ENCODE data around the gene SETD1A. TPM values are rescaled to one million over a fixed set of nuclear protein-coding genes. Genes with fewer than 3 reads are reported as not detected.

The SETD1A gene
- total RNA-seq, 2 experiments from 2014 or later, result 26.5 to 26.6 TPM

DNA sequence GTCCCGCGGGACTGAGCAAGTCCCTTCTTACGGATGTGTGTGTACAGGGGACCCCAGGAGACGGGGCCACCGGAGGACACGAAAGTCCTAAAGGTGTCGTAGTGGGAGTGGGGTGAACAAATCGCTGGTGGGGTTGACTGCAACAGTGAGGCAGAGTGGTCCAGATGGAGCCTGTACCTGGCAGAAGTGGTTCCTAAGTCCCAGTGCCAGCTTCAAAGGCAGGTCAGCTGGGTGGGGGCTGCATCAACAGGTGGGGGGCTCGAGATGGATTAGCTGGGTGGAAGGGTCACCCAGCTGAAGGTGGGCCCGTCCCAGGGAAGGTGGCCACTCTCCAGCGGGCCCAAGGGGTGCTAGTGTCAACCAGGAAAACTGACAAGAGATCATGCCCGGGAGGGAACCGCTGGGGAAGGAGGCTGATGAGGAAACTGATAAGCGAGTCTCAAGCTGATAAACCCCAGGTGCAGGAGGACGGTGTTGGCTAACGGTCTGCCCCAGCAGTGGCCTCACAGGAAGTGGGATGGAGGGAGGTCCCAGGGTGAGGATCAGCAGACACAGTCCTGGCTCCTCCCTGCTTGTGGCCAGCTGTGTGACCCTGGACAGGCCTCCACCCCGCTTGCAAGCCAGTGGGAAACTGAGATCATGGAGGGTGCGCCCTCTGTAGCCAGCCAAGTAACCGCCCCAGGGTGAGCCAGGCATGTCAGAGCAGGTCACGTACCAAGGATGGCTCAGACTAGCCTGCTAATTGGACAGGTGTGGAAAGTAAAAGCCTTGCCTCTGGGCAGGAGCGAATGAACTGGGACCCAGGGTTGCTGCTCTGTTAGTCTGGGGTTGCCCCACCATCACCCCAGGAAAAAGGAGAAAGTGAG, 7.7 kb upstream of the SETD1A start:
- peak; percentile 58 for DNase-seq
- peaks cover 16% of the 10 kb centered on the region for H3K36me3 Mint-ChIP-seq (ENCODE audit: low read depth)
- POLR2A ChIA-PET, result no interaction called here
- CTCF ChIA-PET, result interaction anchor here (0.5 to 2.1 kb wide), 13 partner anchors 8 to 247 kb away, joined by 3 to 16 read pairs (median 4); no protein-coding TSS in a partner anchor
- no peaks in the 10 kb centered on the region for H3K9me3 Mint-ChIP-seq
- H3K27me3 Mint-ChIP-seq, result no peaks in the 10 kb centered on the region
- H3K4me3 Mint-ChIP-seq, result peak overlapping the region; percentile 91
- peaks cover 32% of the 10 kb centered on the region for H3K4me1 Mint-ChIP-seq
- H3K27ac Mint-ChIP-seq, result peak overlapping the region; percentile 85

DNA sequence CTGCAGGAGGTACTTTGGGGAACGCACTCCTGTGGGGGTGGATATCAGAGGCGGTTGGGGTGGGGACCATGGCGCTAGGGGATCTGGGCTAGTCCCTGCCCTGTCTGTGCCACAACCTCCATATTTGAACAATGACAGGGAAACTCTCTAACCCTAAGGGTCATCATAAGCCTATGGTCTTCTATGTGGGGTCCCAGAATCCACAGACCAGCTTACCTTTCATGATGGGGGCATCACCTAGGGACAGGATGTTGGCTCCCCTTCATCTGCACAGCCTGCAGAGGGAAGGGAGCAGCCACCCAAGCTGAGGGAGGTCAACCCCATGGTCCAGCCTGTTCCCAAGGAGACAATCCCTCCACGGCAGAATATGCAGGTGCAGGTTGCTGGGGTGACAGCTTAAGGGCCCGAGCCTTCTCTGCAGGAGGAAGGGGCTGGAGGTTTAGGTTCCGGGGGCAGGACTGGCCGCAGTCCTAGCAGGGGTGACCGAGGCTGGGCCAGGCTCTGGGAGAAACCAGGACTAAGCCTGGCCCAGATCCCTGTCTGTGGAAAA, 7.0 kb upstream of the SETD1A start:
- no peak for DNase-seq
- H3K4me3 Mint-ChIP-seq, result peak overlapping the region; percentile 91
- CTCF ChIA-PET, result interaction anchor here (0.6 to 2.1 kb wide), 7 partner anchors 8 to 248 kb away, joined by 3 to 16 read pairs (median 4); no protein-coding TSS in a partner anchor
- POLR2A ChIA-PET, result no interaction called here
- peak overlapping the region; percentile 85 for H3K27ac Mint-ChIP-seq
- H3K36me3 Mint-ChIP-seq (ENCODE audit: low read depth), result peaks cover 16% of the 10 kb centered on the region
- no peaks in the 10 kb centered on the region for H3K9me3 Mint-ChIP-seq
- H3K4me1 Mint-ChIP-seq, result peaks cover 32% of the 10 kb centered on the region
- H3K27me3 Mint-ChIP-seq, result no peaks in the 10 kb centered on the region

DNA sequence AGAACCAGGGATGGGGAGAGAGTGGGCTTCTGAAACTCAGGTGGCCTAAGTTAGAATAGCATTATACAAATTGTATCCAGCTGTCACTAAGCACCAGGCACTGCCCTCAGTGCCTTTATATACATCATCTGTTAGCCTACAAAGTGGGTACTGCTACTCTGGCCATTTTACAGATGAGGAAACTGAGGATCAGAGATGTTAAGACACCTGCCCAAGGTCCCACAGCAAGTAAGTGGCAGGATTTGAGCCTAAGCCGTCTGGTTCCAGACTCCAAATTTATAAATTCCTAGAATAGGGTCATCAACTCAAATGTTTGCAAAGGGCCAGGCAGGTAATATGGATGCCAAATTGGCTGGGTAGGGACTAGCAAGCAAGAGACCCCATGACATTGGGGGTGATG, 6.4 kb upstream of the SETD1A start:
- no peaks in the 10 kb centered on the region for H3K9me3 Mint-ChIP-seq

DNA sequence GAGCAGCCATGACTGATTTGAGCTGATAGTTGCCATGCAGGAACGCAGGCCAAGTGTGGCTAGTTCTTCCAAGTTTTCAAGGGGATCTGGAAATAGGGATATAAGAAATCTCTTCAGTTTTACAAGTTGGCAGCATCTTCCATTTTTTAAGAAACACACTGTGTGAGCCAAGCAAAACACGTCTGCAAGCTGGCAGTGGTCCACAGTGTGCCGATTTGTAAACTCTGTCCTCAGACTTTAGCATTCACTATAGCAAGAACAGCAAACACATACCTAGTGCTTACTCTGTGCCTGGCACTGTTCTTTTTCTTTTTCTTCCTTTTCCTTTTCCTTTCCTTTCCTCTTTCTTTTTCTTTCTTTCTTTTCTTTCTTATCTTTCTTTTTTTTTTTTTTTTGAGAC, 5.8 kb upstream of the SETD1A start:
- Mint-ChIP-seq H3K9me3 (no peaks in the 10 kb centered on the region), H3K27ac (no peak overlapping the region), H3K4me1 (peaks cover 39% of the 10 kb centered on the region), H3K27me3 (no peaks in the 10 kb centered on the region), H3K36me3 (ENCODE audit: low read depth) (peaks cover 14% of the 10 kb centered on the region), H3K4me3 (no peak overlapping the region)
- ChIA-PET POLR2A (no interaction called here), CTCF (interaction anchor here (2.1 kb wide), 1 partner anchor 10 kb away, joined by 16 read pairs; no protein-coding TSS in a partner anchor)
- DNase-seq, result no peak

More for the DNA sequence above, 6.4 kb upstream of the SETD1A start:
- Mint-ChIP-seq H3K27ac (no peak overlapping the region), H3K4me1 (peaks cover 35% of the 10 kb centered on the region), H3K36me3 (ENCODE audit: low read depth) (peaks cover 16% of the 10 kb centered on the region), H3K4me3 (no peak overlapping the region), H3K27me3 (no peaks in the 10 kb centered on the region)
- CTCF ChIA-PET, result interaction anchor here (2.1 kb wide), 1 partner anchor 9 kb away, joined by 16 read pairs; no protein-coding TSS in a partner anchor
- POLR2A ChIA-PET, result no interaction called here
- no peak for DNase-seq

DNA sequence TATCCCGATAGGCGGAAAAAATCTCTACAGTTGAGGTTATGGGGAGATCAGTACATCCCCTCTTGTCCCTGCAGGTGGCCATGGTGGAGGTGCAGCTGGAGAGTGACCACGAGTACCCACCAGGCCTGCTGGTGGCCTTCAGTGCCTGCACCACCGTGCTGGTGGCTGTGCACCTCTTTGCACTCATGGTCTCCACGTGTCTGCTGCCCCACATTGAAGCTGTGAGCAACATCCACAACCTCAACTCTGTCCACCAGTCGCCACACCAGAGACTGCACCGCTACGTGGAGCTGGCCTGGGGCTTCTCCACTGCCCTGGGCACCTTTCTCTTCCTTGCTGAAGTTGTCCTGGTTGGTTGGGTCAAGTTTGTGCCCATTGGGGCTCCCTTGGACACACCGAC, 4.4 kb upstream of the SETD1A start:
- POLR2A ChIA-PET, result no interaction called here
- DNase-seq, result no peak
- Mint-ChIP-seq H3K4me3 (no peak overlapping the region), H3K9me3 (no peaks in the 10 kb centered on the region), H3K4me1 (peaks cover 44% of the 10 kb centered on the region), H3K27ac (no peak overlapping the region), H3K36me3 (ENCODE audit: low read depth) (peaks cover 9% of the 10 kb centered on the region), H3K27me3 (no peaks in the 10 kb centered on the region)
- CTCF ChIA-PET, result interaction anchor here (0.7 to 3.5 kb wide), 12 partner anchors 9 to 915 kb away, joined by 3 to 25 read pairs (median 6); no protein-coding TSS in a partner anchor

DNA sequence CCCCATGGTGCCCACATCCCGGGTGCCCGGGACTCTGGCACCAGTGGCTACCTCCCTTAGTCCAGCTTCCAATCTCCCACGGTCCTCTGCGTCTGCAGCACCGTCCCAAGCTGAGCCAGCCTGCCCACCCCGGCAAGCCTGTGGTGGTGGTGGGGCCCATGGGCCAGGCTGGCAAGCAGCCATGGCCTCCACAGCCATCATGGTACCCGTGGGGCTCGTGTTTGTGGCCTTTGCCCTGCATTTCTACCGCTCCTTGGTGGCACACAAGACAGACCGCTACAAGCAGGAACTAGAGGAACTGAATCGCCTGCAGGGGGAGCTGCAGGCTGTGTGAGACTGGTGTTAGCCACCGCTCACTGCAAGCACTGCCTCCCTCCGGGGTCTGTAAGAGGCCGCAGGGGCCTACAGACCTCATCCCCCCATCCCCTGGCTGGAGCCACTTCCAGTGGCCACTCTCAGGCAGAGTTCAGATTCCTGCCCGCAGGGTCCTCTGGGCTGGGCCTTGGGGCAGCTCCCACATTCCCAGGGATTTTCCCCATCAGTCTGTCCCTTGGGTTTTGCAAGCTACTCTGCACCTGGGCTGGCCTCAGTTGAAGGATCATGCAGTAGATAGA, 3.9 kb upstream of the SETD1A start:
- Mint-ChIP-seq H3K4me1 (peaks cover 46% of the 10 kb centered on the region), H3K36me3 (ENCODE audit: low read depth) (peaks cover 12% of the 10 kb centered on the region), H3K27ac (peak overlapping the region; percentile 31), H3K4me3 (no peak overlapping the region), H3K9me3 (no peaks in the 10 kb centered on the region), H3K27me3 (no peaks in the 10 kb centered on the region)
- ChIA-PET CTCF (interaction anchor here (0.6 to 3.5 kb wide), 22 partner anchors 9 to 915 kb away, joined by 3 to 25 read pairs (median 4); partner anchors contain the start of genes ZNF646 and ZNF668), POLR2A (no interaction called here)
- DNase-seq, result peak; percentile 71

DNA sequence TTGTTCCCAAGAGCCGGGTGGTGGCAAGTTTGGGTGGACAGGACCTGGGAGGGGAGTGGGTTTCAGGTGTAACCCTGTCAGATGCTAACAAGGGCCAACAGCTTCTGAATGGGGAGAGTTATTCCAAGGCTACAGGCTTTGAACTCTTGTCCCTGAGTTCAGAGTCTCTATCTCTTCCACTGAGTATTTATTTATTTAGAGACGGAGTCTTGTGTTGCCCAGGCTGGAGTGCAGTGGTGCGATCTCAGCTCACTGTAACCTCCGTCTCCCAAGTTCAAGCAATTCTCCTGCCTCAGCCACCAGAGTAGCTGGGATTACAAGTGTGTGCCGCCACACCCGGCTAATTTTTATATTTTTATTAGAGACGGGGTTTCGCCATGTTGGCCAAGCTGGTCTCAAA, 2.6 kb upstream of the SETD1A start:
- peaks cover 23% of the 10 kb centered on the region for H3K36me3 Mint-ChIP-seq (ENCODE audit: low read depth)
- POLR2A ChIA-PET, result no interaction called here
- H3K27ac Mint-ChIP-seq, result peak overlapping the region; percentile 13
- no peaks in the 10 kb centered on the region for H3K9me3 Mint-ChIP-seq
- H3K4me3 Mint-ChIP-seq, result no peak overlapping the region
- CTCF ChIA-PET, result interaction anchor here (1.4 to 3.5 kb wide), 6 partner anchors 11 to 141 kb away, joined by 4 to 25 read pairs (median 6); no protein-coding TSS in a partner anchor
- H3K4me1 Mint-ChIP-seq, result peaks cover 51% of the 10 kb centered on the region
- no peaks in the 10 kb centered on the region for H3K27me3 Mint-ChIP-seq
- no peak for DNase-seq

DNA sequence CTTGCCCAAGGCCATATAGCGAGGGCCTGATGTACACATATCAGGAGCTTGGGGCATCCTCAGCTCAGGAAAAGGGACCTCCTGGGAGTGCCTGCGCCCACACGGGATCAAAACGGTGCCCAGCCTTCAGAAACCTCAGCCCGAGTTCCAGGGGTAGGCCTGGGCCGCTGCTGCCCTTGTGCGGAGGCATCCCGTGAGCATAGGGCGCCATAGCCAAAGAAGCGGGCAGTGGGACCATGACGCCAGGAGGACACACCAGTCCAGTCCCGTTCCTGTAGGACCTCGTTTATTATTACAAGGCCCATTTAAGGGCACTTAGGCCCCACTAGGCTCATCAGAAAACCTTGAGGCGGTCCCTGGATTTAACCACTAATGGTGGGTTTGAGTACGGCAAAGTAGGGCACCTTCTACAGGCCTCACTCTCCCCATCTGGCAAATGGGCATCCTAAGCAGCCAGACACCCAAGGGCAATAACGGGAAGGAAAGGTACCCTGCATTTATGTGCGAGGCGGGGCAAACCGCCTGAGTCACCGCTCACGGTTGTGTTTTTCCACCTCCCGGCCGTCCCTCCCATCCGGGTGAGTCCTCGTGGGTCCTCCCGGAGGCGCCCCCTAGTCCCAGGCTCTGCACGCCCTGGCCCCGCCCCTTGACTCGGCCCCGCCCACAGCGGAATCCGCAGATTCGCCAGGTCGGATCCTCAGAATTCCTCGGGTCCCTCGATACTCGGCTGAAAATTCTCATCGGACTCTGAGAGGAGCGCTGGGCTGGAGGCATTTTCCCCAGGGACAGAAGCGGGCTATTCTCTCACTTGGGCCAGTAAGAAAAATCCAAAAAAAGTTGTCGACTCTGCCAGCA, 726 bp upstream of the SETD1A start:
- peaks cover 32% of the 10 kb centered on the region for H3K36me3 Mint-ChIP-seq (ENCODE audit: low read depth)
- POLR2A ChIA-PET, result interaction anchor here (0.6 to 0.7 kb wide), 2 partner anchors 37 to 223 kb away, joined by 4 to 5 read pairs; no protein-coding TSS in a partner anchor
- H3K4me3 Mint-ChIP-seq, result peak overlapping the region; percentile 96
- CTCF ChIA-PET, result interaction anchor here (1.0 kb wide), 2 partner anchors 15 to 20 kb away, joined by 3 to 4 read pairs; no protein-coding TSS in a partner anchor
- no peaks in the 10 kb centered on the region for H3K27me3 Mint-ChIP-seq
- peak overlapping the region; percentile 100 for H3K27ac Mint-ChIP-seq
- H3K4me1 Mint-ChIP-seq, result peaks cover 45% of the 10 kb centered on the region
- peak; percentile 88 for DNase-seq
- H3K9me3 Mint-ChIP-seq, result no peaks in the 10 kb centered on the region

DNA sequence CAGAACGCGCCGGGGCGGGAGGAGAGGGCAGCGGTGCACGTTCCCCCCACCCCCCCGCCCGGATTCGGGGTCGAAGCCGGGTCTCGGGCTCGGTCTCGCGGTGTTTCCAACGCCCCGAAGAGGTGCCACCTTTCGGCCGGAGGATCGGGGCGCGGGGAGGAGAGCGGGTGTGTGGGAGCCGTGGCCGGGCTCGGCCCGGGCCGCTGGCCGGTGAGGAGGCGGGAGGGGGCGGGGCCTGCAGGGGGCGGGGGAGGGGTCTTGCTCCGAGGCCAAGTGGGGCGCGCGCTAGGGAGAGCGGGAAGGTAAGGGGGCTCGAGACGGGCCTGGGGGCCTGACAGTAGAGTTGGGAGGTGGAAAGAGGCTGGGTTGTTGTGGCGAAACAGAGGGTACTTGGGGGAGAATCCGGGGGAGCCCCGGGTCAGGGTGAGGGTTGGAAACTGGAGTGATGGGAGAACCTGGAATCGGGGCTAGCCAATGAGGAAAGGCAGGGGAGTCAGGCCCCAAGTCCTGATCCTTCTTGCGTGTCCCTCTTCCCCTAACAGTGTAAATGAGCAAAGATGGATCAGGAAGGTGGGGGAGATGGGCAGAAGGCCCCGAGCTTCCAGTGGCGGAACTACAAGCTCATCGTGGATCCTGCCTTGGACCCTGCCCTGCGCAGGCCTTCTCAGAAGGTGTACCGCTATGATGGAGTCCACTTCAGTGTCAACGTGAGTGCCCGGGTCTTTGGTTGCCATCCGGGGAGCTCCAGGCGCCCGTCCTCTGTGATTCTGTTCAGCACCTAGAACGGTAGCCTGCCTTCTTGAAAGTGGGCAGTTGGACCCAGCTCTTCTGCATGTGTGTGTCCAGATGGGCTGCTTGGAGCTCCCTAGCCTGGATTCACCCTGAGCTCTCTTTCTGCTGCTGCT, 873 bp downstream of the SETD1A start:
- peak; percentile 59 for DNase-seq
- Mint-ChIP-seq H3K9me3 (no peaks in the 10 kb centered on the region), H3K27me3 (no peaks in the 10 kb centered on the region), H3K27ac (peak overlapping the region; percentile 96), H3K36me3 (ENCODE audit: low read depth) (peaks cover 43% of the 10 kb centered on the region), H3K4me1 (peaks cover 44% of the 10 kb centered on the region), H3K4me3 (peak overlapping the region; percentile 91)
- POLR2A ChIA-PET, result interaction anchor here (0.6 kb wide), 1 partner anchor 220 kb away, joined by 4 read pairs; no protein-coding TSS in a partner anchor
- CTCF ChIA-PET, result interaction anchor here (0.6 to 1.6 kb wide), 6 partner anchors 8 to 184 kb away, joined by 3 to 8 read pairs (median 4); no protein-coding TSS in a partner anchor

DNA sequence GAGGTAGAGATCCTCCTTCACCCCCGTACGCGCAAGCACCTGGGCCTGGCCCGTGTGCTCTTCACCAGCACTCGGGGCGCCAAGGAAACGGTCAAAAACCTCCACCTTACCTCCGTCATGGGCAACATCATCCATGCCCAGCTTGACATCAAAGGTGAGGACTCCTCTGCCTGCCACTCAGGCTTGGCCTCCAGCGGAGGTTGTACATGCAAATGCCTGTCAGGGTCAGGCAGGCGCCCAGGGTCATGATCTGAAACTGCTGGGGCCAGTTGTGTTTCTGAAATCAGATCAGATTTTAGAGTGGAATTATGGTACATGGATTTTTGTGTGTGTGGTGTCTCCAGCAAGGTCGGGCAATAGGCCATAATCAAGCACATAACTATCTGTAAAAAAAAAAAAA, 3.8 kb downstream of the SETD1A start:
- Mint-ChIP-seq H3K36me3 (ENCODE audit: low read depth) (peaks cover 58% of the 10 kb centered on the region), H3K4me1 (peaks cover 33% of the 10 kb centered on the region), H3K9me3 (no peaks in the 10 kb centered on the region), H3K27me3 (no peaks in the 10 kb centered on the region), H3K27ac (no peak overlapping the region), H3K4me3 (no peak overlapping the region)
- ChIA-PET POLR2A (interaction anchor here (0.6 kb wide), 1 partner anchor 197 kb away, joined by 4 read pairs; no protein-coding TSS in a partner anchor), CTCF (interaction anchor here (1.2 to 1.4 kb wide), 2 partner anchors 11 to 19 kb away, joined by 3 to 5 read pairs; no protein-coding TSS in a partner anchor)
- no peak for DNase-seq

DNA sequence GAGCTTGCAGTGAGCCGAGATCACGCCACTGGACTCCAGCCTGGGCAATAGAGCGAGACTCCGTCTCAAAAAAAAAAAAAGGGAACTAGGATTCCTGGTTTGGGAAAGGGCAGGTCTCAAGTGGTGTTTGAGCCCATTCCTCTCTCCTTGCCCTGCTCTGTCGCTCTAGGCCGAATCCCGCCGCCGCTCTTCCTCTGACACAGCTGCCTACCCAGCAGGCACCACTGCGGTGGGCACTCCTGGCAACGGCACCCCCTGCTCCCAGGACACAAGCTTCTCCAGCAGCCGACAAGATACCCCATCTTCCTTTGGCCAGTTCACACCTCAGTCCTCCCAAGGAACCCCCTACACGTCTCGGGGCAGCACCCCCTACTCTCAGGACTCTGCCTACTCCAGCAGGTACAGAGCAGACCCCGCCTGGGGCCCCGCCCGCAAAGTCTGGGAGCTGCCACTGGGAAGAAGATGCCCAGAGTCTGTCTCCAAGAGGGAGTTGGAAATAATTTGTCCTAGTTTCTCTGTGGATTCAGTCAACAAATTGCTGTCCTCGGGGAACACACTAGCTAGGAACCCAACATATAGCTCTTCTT, 6.5 kb downstream of the SETD1A start:
- Mint-ChIP-seq H3K36me3 (ENCODE audit: low read depth) (peaks cover 69% of the 10 kb centered on the region), H3K27ac (no peak overlapping the region), H3K9me3 (no peaks in the 10 kb centered on the region), H3K4me1 (peaks cover 16% of the 10 kb centered on the region), H3K27me3 (no peaks in the 10 kb centered on the region), H3K4me3 (no peak overlapping the region)
- no peak for DNase-seq
- POLR2A ChIA-PET, result no interaction called here
- CTCF ChIA-PET, result interaction anchor here (0.9 to 1.0 kb wide), 2 partner anchors 10 to 154 kb away, joined by 4 to 5 read pairs; partner anchors contain the start of gene KAT8

All from activated CD4-positive, alpha-beta T cell treated with anti-CD3 and anti-CD28 coated beads, Interleukin-2, amount 10 ng/mL, durations not matched to agents 7 days and 5 days (primary cell).